RWPE1 (cell line): Measurements from ENCODE around the gene MSH2.
A peak's percentile ranks its signal among the peaks of the same experiment; 100 is the strongest.

ENCODE experiments used
- CTCF ChIA-PET: fragments of 350-600 bp; sonication (Branson Sonifier 250); formaldehyde crosslinking; extraction: SDS; loops from one replicate; lab custom pipeline; 2021; lab: Yijun Ruan, JAX
- POLR2A ChIA-PET: fragments of 400-600 bp; formaldehyde crosslinking; extraction: SDS; loops from one replicate; lab custom pipeline; 2020; ENCODE audit warnings: antibody characterized with exemption; ENCODE audit not compliant: low non-redundant PET; lab: Yijun Ruan, JAX
- DNase-seq: peaks from one replicate; pipeline ENCODE4 v3.0.0; 2012; ENCODE audit warnings: low spot score
- H3K27ac ChIP-seq: fragments of 450-650 bp; 2 replicates; pipeline ENCODE4 v1.5.1; 2017
- CTCF ChIP-seq: fragments of 450-650 bp; conservative IDR thresholded peaks from 2 replicates; pipeline ENCODE4 v1.5.1; 2017; ENCODE audit warnings: low read depth, mild to moderate bottlenecking

MSH2 gene

GRCh38 chr2:47484396-47484795, 81.4 kb downstream of the MSH2 start:
- H3K27ac ChIP-seq, result no peak overlapping the region
- CTCF ChIA-PET, result interaction anchor here (0.6 kb wide), 1 partner anchor 41 kb away, joined by 3 read pairs; no protein-coding TSS in a partner anchor
- POLR2A ChIA-PET, result no interaction called here
- TF ChIP-seq CTCF, result no peak
- no peak for DNase-seq

- H3K27ac ChIP-seq, result no peak overlapping the region
- CTCF ChIA-PET, result interaction anchor here (0.6 kb wide), 1 partner anchor 42 kb away, joined by 3 read pairs; no protein-coding TSS in a partner anchor
- no peak for DNase-seq
- POLR2A ChIA-PET, result no interaction called here
- no peak for TF ChIP-seq CTCF
These were observed 82.2 kb downstream of the MSH2 start for GRCh38 chr2:47485177-47485576.

- no peak for TF ChIP-seq CTCF
- CTCF ChIA-PET, result interaction anchor here (1.3 kb wide), 1 partner anchor 282 kb away, joined by 5 read pairs; no protein-coding TSS in a partner anchor
- H3K27ac ChIP-seq, result no peak overlapping the region
- POLR2A ChIA-PET, result no interaction called here
- no peak for DNase-seq
These were observed 82.9 kb downstream of the MSH2 start for GRCh38 chr2:47485751-47486300.

GRCh38 chr2:47486841-47487497, 84.0 kb downstream of the MSH2 start:
- DNase-seq, result no peak
- CTCF ChIA-PET, result interaction anchor here (1.3 kb wide), 1 partner anchor 281 kb away, joined by 5 read pairs; no protein-coding TSS in a partner anchor
- no peak for TF ChIP-seq CTCF
- H3K27ac ChIP-seq, result no peak overlapping the region
- POLR2A ChIA-PET, result no interaction called here

- H3K27ac ChIP-seq, result no peak overlapping the region
- TF ChIP-seq CTCF, result no peak
These were observed 84.5 kb downstream of the MSH2 start for GRCh38 chr2:47487498-47487875.

GRCh38 chr2:47488870-47489584, 86.1 kb downstream of the MSH2 start:
- H3K27ac ChIP-seq, result peak overlapping the region; percentile 62
- POLR2A ChIA-PET, result interaction anchor here (0.5 kb wide), 1 partner anchor 61 kb away, joined by 5 read pairs; no protein-coding TSS in a partner anchor
- peak; percentile 80 for DNase-seq
- CTCF ChIA-PET, result interaction anchor here (0.6 to 1.1 kb wide), 3 partner anchors 52 to 1176 kb away, joined by 3 to 4 read pairs (median 3); no protein-coding TSS in a partner anchor
- TF ChIP-seq CTCF, result no peak

More at GRCh38 chr2:47487498-47487875, 84.5 kb downstream of the MSH2 start:
- no peak for DNase-seq
- POLR2A ChIA-PET, result no interaction called here
- CTCF ChIA-PET, result no interaction called here
